Measurements from ENCODE around the gene TGFBR2. TPM values are rescaled to one million over a fixed set of nuclear protein-coding genes. Genes with fewer than 3 reads are reported as not detected.
A peak's percentile ranks its signal among the peaks of the same experiment; 100 is the strongest.

TGFBR2 gene
- total RNA-seq, 1 donor from 2014 or later, result 289 TPM

- Histone ChIP-seq H3K27ac (peak overlapping the region; percentile 20), H3K4me3 (no peak overlapping the region), H3K27me3 (ENCODE audit: low read depth) (no peaks in the 10 kb centered on the region), H3K9me3 (no peaks in the 10 kb centered on the region), H3K4me1 (peaks cover 86% of the 10 kb centered on the region), H3K36me3 (no peaks in the 10 kb centered on the region)
- TF ChIP-seq CTCF (IDR thresholded peaks at IDR 0.05), result no peak
- intact Hi-C loops (cut with DNase I), result no loop called here
- ATAC-seq (no peak), DNase-seq (no peak)
Observed at GRCh38 chr3:30634761-30635735, 28.6 kb downstream of the TGFBR2 start.

GRCh38 chr3:30637310-30638219 is 31.2 kb downstream of the TGFBR2 start:
- peaks cover 86% of the 10 kb centered on the region for H3K4me1 ChIP-seq
- H3K27ac ChIP-seq, result no peak overlapping the region
- no peaks in the 10 kb centered on the region for H3K36me3 ChIP-seq
- ATAC-seq (no peak), DNase-seq (no peak)
- no peaks in the 10 kb centered on the region for H3K9me3 ChIP-seq
- no peak overlapping the region for H3K4me3 ChIP-seq
- H3K27me3 ChIP-seq (ENCODE audit: low read depth), result no peaks in the 10 kb centered on the region
- no peak for TF ChIP-seq CTCF (IDR thresholded peaks at IDR 0.05)
- intact Hi-C loops (cut with DNase I), result no loop called here

GRCh38 chr3:30638685-30639412 is 32.4 kb downstream of the TGFBR2 start:
- Histone ChIP-seq H3K36me3 (no peaks in the 10 kb centered on the region), H3K27me3 (ENCODE audit: low read depth) (no peaks in the 10 kb centered on the region), H3K4me3 (no peak overlapping the region), H3K9me3 (no peaks in the 10 kb centered on the region), H3K4me1 (peaks cover 86% of the 10 kb centered on the region), H3K27ac (no peak overlapping the region)
- DNase-seq, result no peak
- intact Hi-C loops (cut with DNase I), result no loop called here
- ATAC-seq, result no peak
- TF ChIP-seq CTCF (IDR thresholded peaks at IDR 0.05), result no peak

- peaks cover 86% of the 10 kb centered on the region for H3K4me1 ChIP-seq
- no peaks in the 10 kb centered on the region for H3K9me3 ChIP-seq
- no peak overlapping the region for H3K4me3 ChIP-seq
- H3K27me3 ChIP-seq (ENCODE audit: low read depth), result no peaks in the 10 kb centered on the region
- no peak overlapping the region for H3K27ac ChIP-seq
- H3K36me3 ChIP-seq, result peaks cover 5% of the 10 kb centered on the region
- DNase-seq (no peak), ATAC-seq (peak; percentile 23 to 33)
- no peak for TF ChIP-seq CTCF (IDR thresholded peaks at IDR 0.05)
- intact Hi-C loops (cut with DNase I), result no loop called here
Observed at GRCh38 chr3:30639937-30640336, 33.5 kb downstream of the TGFBR2 start.

GRCh38 chr3:30640851-30641250 is 34.5 kb downstream of the TGFBR2 start:
- ATAC-seq (no peak), DNase-seq (no peak)
- no peaks in the 10 kb centered on the region for H3K9me3 ChIP-seq
- no peaks in the 10 kb centered on the region for H3K27me3 ChIP-seq (ENCODE audit: low read depth)
- H3K27ac ChIP-seq, result no peak overlapping the region
- TF ChIP-seq CTCF (IDR thresholded peaks at IDR 0.05), result no peak
- intact Hi-C loops (cut with DNase I), result no loop called here
- H3K36me3 ChIP-seq, result peaks cover 14% of the 10 kb centered on the region
- no peak overlapping the region for H3K4me3 ChIP-seq
- peaks cover 85% of the 10 kb centered on the region for H3K4me1 ChIP-seq

Measured in lower lobe of right lung (tissue), 2 donors.